DMS153 treated with DMSO at 0.1 percent for 48 hours (cell line): ENCODE data around the gene MSI2.

Source experiments
- DNase-seq: peaks from one replicate; lab custom pipeline; 2025; ENCODE audit not compliant: unreplicated experiment; lab: John Stamatoyannopoulos, UW

MSI2 gene

DNA sequence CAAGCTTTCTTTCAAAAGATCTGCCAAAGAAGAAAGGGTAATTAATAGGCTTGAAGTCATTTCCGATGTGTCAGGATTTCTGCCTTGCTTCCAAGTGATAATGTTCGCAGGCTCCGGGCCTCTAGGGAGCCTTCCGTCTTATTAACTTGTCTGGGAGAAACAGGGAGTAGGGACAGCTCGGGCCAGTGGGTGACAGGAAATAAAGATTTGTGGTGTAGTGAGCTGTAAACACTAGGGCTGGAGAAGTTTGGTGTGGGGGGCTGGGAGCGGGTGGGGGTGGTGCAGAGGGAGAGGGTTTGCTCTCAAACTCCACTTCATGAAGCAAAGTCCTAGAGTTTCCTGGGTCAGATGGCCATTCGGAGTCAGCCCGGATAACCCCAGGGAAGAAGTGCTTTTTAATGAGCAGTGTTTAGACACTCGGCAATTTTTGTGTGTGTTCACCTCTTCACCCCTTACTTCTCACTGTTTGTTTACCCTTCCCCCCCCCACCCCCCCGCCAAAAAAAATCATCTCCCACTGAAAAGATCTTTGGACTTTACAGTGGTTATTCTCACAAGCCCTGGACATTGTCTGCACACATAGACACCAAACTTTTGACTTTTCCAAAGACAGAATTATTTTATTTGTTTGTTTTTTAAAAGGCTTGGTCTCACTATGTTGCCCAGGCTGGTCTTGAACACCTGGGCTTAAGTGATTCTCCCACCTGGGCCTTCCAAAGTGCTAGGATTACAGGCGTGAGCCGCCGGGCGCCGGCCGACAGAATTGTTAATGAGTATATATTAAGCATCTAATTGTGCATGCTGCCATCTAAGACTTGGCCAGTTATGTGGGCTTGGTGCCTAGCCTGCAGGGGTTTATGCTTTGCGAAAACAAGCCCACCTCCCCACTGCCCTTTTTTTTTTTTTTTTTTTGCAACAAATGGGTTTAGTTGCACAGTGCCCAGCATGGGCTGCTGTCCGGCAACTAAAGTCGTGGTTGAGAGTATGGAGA, 292.4 kb downstream of the MSI2 start:
- no peak for DNase-seq

DNA sequence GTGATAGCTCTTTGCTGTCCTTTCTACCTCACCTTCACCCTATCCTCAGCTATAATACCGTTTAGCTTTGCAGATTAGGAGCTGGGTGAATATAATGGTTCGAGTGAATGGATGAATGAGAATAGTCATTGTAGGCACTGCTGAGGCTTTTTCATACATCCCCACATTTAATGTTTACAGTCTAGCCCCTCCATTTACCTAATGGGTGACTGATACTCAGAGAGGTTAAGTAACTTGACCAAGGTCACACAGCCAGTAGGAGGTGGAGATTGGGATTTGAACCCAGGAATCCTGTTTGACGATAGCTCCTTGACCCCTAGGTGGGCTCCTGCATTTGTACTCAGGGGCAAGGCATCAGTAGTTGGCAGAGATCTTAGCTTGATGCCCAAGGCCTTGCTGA, 293.1 kb downstream of the MSI2 start:
- no peak for DNase-seq

DNA sequence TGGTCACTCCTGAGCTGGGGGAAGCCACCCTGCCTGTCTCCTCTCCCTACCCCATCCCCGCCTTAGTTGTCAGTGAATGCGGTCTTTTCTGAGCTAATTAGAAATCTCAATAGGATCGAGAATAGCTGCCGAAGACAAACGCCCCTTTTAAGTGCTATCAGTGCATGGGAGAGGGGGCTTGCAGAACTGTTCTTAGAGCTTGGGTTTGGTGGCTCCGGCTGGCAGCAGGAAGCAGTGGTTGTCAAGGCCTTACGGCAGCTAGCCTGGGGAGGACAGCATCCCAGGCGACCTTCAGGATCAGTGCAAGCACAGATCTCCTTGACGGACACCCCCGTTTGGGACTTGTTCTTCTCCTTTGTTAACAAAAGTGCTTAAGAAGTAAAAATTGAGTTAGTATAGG, 293.7 kb downstream of the MSI2 start:
- DNase-seq, result no peak

DNA sequence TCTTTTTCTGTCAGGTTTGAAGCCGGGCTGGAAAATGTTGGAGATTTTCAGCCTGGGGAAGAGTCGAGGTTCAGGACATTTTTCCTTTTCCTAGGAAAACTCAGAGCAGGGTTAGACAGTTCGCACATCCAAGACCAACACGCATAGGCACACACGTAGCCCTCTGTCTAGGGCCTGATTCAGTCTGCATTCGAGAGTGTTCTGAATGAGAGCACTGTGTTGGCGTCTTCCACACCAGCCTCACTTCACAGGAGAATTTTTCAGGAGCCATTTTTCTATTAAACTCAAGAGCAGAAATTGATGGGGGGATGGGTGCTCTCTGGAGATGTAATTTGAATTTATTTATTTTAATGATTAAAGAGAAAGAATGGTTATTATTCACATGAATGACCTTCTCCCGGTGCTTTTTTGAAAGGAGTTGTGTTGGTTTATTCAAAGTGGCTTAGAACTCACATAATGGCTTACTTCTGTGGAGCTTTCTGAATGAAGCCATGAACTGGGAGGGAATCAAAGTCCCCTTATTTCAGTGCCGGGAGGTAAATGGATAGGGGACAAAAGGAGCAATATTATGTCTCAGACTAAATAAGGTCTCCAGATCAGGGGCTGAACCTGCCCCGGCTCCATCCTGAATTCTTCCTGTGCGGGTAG, 294.5 kb downstream of the MSI2 start:
- no peak for DNase-seq

DNA sequence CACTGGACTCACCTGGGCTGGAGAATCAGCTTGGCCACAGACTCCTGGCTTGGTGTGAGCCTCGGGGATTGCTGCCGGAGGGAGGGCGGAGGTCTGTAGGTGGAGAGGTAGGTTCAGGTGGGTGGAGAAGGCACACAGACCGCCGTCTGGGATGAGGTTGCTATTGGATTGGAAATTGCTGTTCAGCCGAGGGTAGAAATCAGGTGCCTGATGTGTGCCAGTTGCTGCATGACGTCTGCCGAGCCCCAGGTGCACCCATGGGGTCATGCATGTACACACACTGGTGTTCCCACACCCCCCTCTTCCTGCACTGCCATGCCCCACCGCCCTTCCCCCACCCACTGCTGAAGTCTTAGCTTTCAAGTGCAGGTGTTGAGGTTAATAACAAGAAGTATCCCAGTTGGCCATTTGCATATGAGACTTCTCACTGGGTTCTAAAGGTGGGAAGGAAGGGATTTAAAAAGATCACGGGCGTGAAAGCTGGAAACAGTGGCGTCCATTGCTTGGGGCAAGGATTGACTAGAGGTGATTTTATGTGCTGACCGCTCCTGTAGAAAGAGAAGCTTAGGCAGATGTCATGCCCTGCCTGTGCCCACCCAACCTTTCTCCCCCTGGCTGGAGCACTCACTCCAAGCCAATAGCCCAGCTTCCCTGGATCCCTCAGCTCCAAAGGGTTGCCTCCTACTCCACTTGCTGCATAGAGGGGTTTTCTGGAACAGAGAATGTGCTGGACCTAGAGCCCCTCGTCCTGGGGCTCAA, 295.2 kb downstream of the MSI2 start:
- DNase-seq, result no peak

DNA sequence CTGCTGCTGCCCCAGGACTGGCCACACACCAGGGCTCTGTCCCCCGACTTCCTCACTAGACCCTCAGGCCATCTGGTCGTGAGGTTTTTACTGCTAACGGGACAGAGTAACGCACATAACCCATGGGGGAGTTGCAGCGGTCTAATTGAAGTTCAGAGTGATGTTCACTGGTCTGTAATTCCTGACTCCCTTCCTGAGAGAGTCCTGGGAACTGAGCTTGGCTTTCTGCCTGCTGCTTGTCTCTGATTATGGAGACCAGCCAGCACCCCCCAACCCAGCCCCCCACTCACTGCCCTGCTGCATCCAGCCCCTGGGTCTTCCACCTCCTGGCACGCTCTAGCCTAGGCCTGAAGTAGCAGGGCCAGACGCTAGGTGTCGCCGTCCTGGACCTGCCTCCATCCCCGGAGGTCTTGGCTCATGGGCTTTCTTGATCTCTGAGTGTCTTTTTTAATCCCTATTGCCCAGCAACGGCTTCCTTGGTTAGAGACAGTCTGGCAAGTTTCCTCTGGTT, 295.8 kb downstream of the MSI2 start:
- no peak for DNase-seq

DNA sequence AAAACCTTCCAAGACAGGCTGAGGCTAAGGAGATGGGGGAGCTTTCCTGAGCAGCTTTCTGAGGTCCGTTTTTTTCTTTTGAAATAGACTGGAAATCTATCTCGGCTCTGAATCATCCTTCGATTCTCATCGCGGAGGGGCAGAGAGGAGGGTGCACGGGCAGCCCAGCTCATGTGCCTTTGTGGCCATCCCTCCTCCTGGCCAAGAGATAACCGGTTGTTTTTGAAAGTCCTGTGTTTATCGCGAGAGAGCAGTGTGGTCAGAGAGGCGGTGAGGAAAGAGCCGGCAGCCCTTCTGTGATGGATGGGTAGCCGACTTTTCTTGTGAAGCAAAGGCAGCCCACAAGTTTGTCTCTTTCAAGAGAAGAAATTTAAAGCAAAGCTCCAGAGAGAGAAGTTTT, 297.2 kb downstream of the MSI2 start:
- no peak for DNase-seq

DNA sequence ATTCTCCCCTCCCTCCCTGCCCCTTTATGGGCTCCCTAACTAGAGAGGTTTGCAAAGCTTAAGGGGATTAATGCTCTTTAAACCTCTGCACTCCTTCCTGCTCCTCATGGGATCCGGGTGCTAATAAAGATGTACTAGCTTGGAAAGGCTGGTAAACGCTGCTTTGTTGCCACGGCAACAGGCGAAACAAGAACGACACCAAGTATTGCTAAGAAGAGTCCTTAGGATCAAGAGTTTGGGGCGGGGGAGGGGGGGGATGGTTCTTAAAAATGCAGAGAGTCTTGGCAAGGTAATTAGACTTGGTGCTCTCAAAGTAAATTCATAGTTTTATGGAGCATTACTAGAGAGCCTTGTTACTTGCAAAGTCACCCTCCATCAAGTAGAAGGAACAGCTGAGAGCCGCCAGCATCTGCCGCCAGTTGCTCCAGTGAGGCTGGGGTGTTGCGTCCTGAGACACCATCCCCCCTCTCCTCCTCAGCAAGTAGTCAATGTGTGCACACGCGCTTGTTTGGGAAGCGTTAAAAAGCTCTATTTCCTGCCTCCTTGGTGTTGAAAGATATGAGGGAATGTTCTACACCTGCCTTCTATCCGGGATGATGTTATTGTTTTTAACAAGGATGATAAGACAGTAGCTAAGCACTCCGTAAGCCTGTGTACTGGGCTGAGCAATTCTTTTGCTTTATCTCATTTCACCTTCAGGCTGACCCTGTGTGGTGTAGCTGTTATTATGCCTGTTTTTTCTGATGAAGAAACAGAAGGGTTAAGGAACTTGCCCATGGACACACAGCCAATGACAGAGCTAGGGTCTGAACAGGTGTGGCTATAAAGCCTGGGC, 297.9 kb downstream of the MSI2 start:
- DNase-seq, result no peak

DNA sequence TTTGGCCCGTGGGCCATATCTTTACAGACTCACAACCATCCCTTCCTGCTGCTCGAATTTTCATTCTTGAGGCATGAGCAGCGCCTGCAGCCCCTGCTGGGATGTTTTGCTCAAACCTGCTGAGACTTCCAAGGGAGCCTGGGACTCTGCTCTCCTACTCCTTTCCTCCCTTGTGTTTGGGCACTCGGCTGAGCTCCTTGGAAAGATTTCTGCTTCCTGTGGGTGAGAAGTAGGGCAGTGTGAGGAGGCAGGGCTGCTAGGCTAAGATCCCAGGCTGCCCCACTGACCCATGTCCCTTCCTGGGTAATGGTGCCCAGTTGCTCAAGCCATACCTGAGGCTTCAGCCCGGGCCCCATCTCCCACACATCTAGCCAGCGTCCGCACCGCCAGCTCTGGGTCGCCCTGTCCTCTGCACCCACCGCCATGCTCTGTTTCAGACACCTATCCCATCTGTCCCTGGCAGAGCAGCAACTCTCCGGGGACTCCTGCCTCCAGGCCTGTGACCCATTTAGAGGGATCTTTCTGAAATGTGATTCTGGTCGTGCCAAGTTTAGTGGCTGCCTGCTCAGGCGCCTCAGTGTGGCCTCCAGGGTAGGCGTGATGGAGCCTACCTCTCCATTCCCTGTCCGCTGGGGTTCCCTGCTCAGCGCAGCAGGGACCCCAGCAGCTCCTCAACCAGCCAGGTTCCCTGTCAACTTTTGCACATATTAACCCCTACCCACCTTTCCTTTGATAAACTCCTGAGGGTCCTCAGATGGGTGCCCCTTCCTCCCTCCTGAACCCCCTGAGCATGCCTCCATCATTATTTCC, 298.7 kb downstream of the MSI2 start:
- no peak for DNase-seq

DNA sequence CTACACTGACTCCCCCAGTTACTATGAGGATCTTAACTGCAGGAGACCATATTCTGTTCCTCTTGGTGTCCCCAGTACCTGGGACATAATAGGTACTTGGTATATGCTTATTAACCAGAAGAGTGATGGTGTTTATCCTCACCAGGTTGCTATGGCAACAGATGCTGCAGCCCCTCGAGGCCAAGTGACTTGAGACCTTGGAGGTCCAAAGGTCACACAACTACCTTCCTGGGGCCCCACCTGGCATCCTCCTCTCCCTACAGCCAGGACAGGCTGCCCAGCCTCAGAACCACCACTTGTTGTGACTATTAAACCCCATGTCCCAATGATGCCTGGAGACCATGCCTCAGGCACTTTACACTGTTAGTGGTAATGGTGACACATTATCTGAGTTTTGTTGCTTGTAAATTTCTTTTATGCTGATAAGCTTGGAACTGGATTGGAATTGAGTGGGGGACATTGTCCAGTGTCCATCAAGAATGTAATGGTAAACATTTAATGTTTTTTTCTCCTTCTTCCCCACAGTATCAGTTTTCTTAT, 299.4 kb downstream of the MSI2 start:
- no peak for DNase-seq

DNA sequence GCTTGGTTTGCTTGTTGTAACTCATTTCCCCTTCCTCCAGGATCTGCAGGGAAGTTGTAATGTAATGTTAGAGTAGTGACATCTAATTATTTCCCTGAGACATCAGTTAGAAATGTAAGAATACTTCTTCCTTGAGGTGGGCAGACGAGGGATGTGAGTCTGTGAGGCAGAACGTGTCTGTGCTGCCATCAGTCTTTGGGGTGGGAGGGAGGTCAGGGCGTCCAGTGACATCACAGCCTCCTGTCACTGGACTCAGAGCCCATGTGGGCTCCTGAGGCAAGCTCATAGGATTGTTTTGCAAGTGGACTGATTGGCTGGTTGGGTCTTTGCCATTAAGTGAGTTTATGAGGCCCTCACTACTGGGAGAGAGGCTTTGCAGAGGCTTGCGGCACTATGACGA, 300.0 kb downstream of the MSI2 start:
- no peak for DNase-seq

DNA sequence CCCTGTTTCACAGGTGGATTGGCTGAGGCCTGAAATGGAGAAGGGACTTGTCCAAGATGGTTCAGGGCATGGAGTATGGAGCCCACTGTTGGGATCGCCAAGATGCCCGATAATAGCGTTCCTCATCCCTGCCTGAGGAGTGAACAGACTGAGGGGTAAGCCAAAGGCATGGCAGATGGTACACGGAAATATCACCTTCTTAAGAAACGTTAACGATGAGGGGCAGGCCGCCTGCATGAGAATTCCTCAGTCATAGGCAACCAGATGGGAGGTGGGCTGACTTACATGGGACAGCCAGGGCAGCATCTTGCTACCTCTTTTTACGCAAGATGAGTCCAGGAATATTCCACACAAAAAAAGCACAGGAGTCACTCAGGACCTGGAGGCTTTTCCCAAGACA, 300.7 kb downstream of the MSI2 start:
- DNase-seq, result no peak

DNA sequence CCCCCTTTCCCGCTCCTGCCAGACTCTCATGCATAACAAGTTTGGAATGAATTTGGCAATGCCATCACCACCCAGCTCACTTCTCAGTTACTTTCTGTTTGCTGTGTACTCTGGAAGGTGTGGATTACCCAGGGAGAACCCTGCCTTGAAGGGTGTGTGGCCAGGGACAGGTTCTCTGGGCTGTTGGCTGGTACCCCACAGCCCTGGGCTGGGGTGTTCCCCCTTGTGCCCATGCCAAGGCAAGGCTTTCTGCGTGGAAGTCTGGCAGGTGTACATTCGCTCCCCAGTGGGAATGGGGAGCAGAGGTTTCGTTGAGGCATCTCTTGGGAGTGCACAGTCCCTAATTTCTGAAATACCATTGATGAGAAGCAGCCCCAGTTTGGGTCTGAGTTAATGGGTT, 301.1 kb downstream of the MSI2 start:
- DNase-seq, result no peak

DNA sequence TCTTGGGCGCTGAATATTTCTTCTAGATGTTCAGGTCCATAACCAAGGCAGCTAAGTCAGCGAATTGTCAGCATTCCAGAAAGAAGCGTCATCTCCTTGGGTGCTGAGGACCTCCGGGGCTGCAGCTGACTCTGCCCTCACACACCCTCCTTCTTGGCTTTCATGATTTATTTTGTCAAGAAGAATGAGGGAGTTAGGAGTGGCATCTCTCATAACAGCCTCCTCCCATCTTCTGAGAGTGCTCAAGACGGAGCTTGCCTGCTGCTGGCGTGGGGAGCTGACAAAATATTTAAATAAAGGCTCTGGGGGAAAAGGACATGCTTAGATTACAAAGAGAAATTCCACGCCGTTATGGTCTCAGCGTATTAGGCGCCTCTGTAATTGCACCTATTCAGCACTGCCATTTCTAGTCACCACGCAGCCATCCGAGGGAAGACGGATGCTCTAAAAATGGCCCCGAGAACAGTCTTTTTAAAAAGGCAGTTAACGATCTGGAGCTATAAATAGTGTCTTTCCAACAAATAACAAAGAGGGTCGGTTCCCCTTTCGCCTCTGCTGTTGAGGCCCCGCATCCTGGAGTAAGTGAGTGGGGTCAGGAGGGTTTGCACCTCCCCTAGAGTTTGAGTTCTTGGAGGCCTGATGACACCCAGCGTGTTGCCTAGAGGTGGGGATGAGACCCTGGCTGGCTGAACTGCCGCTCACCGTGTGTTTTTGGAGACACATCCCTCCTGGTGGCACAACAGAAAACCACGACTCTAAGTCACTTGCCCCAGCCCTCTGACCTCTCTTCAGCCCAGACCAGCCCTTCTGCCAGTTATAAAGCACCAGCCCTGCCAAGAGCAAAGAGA, 301.7 kb downstream of the MSI2 start:
- no peak for DNase-seq

DNA sequence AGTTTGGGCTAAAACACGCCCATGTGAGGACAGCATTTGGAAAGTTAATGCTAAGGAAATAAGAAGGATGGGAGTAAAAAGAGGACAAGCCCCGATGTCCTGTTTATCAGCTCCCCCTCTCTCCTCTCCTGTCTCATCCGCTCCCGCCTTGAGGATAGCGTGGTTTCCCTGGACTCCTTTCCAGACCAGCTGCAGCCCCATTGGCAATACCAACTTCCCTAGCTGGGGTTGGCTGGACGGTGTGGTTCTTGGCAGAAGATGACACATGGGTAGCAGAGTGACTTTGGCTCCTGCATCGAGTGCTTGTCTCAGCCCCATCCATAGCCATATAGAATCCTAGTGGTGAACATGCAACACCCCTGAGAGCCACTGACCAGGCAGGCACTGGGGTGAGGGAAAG, 302.9 kb downstream of the MSI2 start:
- no peak for DNase-seq

DNA sequence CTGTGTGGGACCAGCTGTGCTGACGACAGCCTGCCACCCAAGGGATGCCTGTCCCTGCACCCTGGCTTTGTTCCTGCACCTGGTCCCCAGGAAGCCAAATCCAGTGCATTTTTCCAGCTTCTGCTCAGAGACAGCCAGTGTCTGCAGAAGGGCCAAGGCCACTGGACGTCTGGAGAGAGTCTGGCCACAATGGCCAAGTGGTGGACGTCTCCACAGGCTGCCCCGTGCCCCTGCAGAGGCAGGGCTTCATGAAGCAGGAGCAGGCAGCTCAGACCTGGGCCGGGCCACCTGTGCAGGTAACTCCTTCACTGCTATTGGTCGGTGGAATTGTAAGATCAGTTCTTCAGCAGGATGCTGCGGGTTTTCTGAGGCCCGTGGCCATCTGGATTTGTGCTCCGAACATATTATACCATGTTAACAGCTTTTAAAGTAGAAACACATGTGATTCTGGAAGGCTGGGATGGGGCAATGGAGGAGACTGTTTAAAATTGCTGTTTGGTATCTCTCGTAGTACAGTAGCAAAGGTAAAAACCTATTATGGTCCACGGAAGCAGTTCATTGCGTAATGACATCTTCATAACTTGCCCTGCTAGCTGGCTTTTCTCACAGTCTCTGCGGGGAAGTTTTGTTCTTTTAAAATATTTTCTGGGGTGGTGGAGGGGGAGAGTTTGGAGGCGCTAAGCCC, 303.5 kb downstream of the MSI2 start:
- DNase-seq, result no peak

DNA sequence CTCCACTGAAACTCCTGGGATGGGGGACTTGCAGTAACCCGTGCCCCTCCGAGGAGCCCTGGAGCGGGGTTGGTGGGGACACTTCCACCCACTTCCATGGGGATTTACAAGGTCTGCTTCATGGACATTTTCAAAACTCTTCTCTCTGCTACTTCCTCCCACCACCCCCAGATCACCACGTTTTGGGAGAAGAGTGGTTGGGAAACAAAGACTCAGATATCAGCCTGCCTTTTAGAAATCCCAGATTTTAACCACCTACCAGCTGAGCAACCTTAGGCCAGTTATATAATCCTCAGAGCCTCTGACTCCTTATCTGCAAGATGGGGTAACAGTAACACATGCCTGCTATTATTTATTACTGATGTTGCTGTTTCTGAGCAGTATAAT, 304.0 kb downstream of the MSI2 start:
- DNase-seq, result no peak
